H1 (cell line): Measurements from ENCODE around the gene SIX3. TPM values are rescaled to one million over a fixed set of nuclear protein-coding genes. Genes with fewer than 3 reads are reported as not detected.

Source experiments
- CTCF ChIA-PET: fragments of 300-600 bp; sonication (Branson Sonifier 250); formaldehyde crosslinking; loops from one replicate; lab custom pipeline; 2021; ENCODE audit not compliant: partially characterized antibody; lab: Charles Lee
- POLR2A ChIA-PET: fragments of 300-600 bp; sonication (Branson Sonifier 250); formaldehyde crosslinking; loops from one replicate; lab custom pipeline; 2021; ENCODE audit warnings: inconsistent platforms; ENCODE audit not compliant: partially characterized antibody; lab: Charles Lee
- DNase-seq, 2 experiments: peaks; one replicate each; pipeline versions ENCODE4 v3.0.0 to v3.0.0-alpha.2; 2010 to 2022; ENCODE audit warnings: low spot score in 2 of 2, low read depth in 1 of 2, mixed read lengths in 1 of 2
- FAIRE-seq: peaks from 2 replicates; lab custom pipeline; 2011; peaks lifted over from hg19 to GRCh38; lab: Jason Lieb, UNC
- H2AFZ ChIP-seq: 2 replicates; pipeline ENCODE4 v1.8.1; 2012; ENCODE audit warnings: low read length, inconsistent platforms
- H2AK5ac ChIP-seq: 2 replicates; pipeline ENCODE4 v1.6.1; 2013; ENCODE audit warnings: low read depth, low read length
- H2BK120ac ChIP-seq: replicated peaks from 2 replicates; pipeline ENCODE3; 2013; ENCODE audit warnings: low read depth, low read length, inconsistent platforms
- H2BK12ac ChIP-seq: 2 replicates; pipeline ENCODE4 v1.6.1; 2013; ENCODE audit warnings: low read depth, low read length
- H2BK15ac ChIP-seq: 2 replicates; pipeline ENCODE4 v1.6.1; 2013; ENCODE audit warnings: low read length
- H2BK20ac ChIP-seq: 2 replicates; pipeline ENCODE4 v1.6.1; 2013; ENCODE audit warnings: low read length
- H2BK5ac ChIP-seq: 2 replicates; pipeline ENCODE4 v1.6.1; 2013; ENCODE audit warnings: low read depth, low read length
- H3K14ac ChIP-seq: 2 replicates; pipeline ENCODE4 v1.6.1; 2013; ENCODE audit warnings: inconsistent platforms; ENCODE audit not compliant: insufficient read length
- H3K18ac ChIP-seq: 2 replicates; pipeline ENCODE4 v1.6.1; 2013; ENCODE audit warnings: low read length; ENCODE audit errors: extremely low read depth
- H3K23ac ChIP-seq: 2 replicates; pipeline ENCODE4 v1.6.1; 2013; ENCODE audit warnings: inconsistent platforms; ENCODE audit not compliant: insufficient read length
- H3K23me2 ChIP-seq: 2 replicates; pipeline ENCODE4 v1.6.1; 2013; ENCODE audit warnings: low read depth, low read length
- H3K27ac ChIP-seq: 2 replicates; pipeline ENCODE4 v1.6.1; 2011; ENCODE audit warnings: low read depth, low read length, inconsistent platforms
- H3K27me3 ChIP-seq, 4 experiments: replicated peaks in 1 of 4; 1 replicate in 1 of 4; 2 replicates in 3 of 4; pipeline versions ENCODE4 v1.6.1 to v1.8.1; 2011 to 2013; ENCODE audit warnings: low read length in 3 of 4, mild to moderate bottlenecking in 3 of 4, inconsistent platforms in 2 of 4, mixed read lengths in 2 of 4, moderate library complexity in 1 of 4; ENCODE audit not compliant: control insufficient read depth in 3 of 4, insufficient read depth in 3 of 4; ENCODE audit errors: extremely low read depth in 1 of 4
- H3K36me3 ChIP-seq, 4 experiments: 2 replicates each; pipeline versions ENCODE4 v1.6.1 to v1.8.1; 2011 to 2013; ENCODE audit warnings: mild to moderate bottlenecking in 4 of 4, low read length in 3 of 4, moderate library complexity in 2 of 4, control low read depth in 1 of 4, inconsistent platforms in 1 of 4; ENCODE audit not compliant: insufficient read depth in 4 of 4, control insufficient read depth in 2 of 4
- H3K4ac ChIP-seq: replicated peaks from 2 replicates; pipeline ENCODE3; 2013; ENCODE audit warnings: low read length, low read depth, mixed read lengths, inconsistent platforms; ENCODE audit not compliant: insufficient read length
- H3K4me1 ChIP-seq, 4 experiments: replicated peaks in 1 of 4; 1 replicate in 1 of 4; 2 replicates in 3 of 4; pipeline versions ENCODE4 v1.6.1 to v1.8.1; 2011 to 2013; ENCODE audit warnings: low read length in 3 of 4, inconsistent platforms in 2 of 4, mixed read lengths in 1 of 4; ENCODE audit not compliant: insufficient read depth in 4 of 4, control insufficient read depth in 3 of 4
- H3K4me2 ChIP-seq, 2 experiments: 2 replicates each; pipeline versions ENCODE4 v1.6.1 to v1.8.1; 2011 to 2013; ENCODE audit warnings: low read depth in 2 of 2, low read length in 2 of 2, control low read depth in 1 of 2, inconsistent platforms in 1 of 2, mild to moderate bottlenecking in 1 of 2; ENCODE audit not compliant: insufficient read depth in 1 of 2
- H3K4me3 ChIP-seq, 4 experiments: fragments of 200-600, 300-600 bp in 1 of 4; sonication (generic), shearing (Covaris generic), sonication (Bioruptor Twin) in 1 of 4; 2 replicates each; pipeline versions ENCODE4 v1.5.1 to v1.8.1; 2011 to 2016; ENCODE audit warnings: low read length in 4 of 4, low read depth in 3 of 4, control low read depth in 2 of 4, inconsistent platforms in 2 of 4, mild to moderate bottlenecking in 2 of 4, mixed read lengths in 1 of 4, moderate library complexity in 1 of 4; ENCODE audit not compliant: insufficient read depth in 2 of 4; ENCODE audit errors: extremely low read depth in 1 of 4
- H3K56ac ChIP-seq: replicated peaks from 2 replicates; pipeline ENCODE3; 2013; ENCODE audit warnings: low read depth, mild to moderate bottlenecking, mixed read lengths, low read length, inconsistent platforms; ENCODE audit not compliant: insufficient read length
- H3K79me1 ChIP-seq: 2 replicates; pipeline ENCODE4 v1.6.1; 2013; ENCODE audit warnings: low read depth, low read length, control low read depth
- H3K79me2 ChIP-seq, 2 experiments: 2 replicates each; pipeline versions ENCODE4 v1.6.1 to v1.8.1; 2012 to 2013; ENCODE audit warnings: low read length in 2 of 2, mild to moderate bottlenecking in 2 of 2, inconsistent platforms in 1 of 2; ENCODE audit not compliant: insufficient read depth in 2 of 2, control insufficient read depth in 1 of 2
- H3K9ac ChIP-seq, 4 experiments: replicated peaks in 1 of 4; 1 replicate in 1 of 4; 2 replicates in 3 of 4; pipeline versions ENCODE4 v1.6.1 to v1.8.1; 2011 to 2013; ENCODE audit warnings: low read depth in 3 of 4, low read length in 3 of 4, control low read depth in 2 of 4, mild to moderate bottlenecking in 2 of 4, moderate library complexity in 2 of 4, inconsistent platforms in 1 of 4; ENCODE audit errors: extremely low read depth in 1 of 4
- H3K9me3 ChIP-seq, 2 experiments: 2 replicates each; pipeline versions ENCODE4 v1.6.1 to v1.8.1; 2012 to 2013; ENCODE audit warnings: mild to moderate bottlenecking in 2 of 2, moderate library complexity in 2 of 2, control low read depth in 1 of 2, inconsistent platforms in 1 of 2, low read depth in 1 of 2, low read length in 1 of 2, mixed read lengths in 1 of 2; ENCODE audit not compliant: insufficient read depth in 2 of 2
- H4K20me1 ChIP-seq, 2 experiments: replicated peaks in 1 of 2; 2 replicates each; pipeline versions ENCODE3 to v1.8.1; 2011 to 2013; ENCODE audit warnings: inconsistent platforms in 2 of 2, low read length in 2 of 2, mild to moderate bottlenecking in 1 of 2; ENCODE audit not compliant: insufficient read depth in 2 of 2, control insufficient read depth in 1 of 2
- H4K5ac ChIP-seq: 2 replicates; pipeline ENCODE4 v1.6.1; 2013; ENCODE audit warnings: low read length, low read depth, mixed read lengths, inconsistent platforms; ENCODE audit not compliant: insufficient read length
- H4K8ac ChIP-seq: 2 replicates; pipeline ENCODE4 v1.8.0; 2013; ENCODE audit warnings: mild to moderate bottlenecking, moderate library complexity, low read length, inconsistent platforms; ENCODE audit not compliant: insufficient read depth; ENCODE audit errors: extremely low read depth
- H4K91ac ChIP-seq: replicated peaks from 2 replicates; pipeline ENCODE3; 2013; ENCODE audit warnings: low read length, mixed read lengths, inconsistent platforms; ENCODE audit not compliant: insufficient read length
- ASH2L ChIP-seq: fragments of 200-600, 300-600 bp; sonication (generic); IDR thresholded peaks from one replicate; pipeline ENCODE4 v1.7.1; 2017; ENCODE audit warnings: low read length
- CEBPB ChIP-seq: IDR thresholded peaks from 2 replicates; pipeline ENCODE4 v1.6.1; 2012; ENCODE audit warnings: low read depth, low read length
- CHD2 ChIP-seq: IDR thresholded peaks from 2 replicates; pipeline ENCODE4 v1.6.1; 2012; ENCODE audit warnings: low read length, improper control_type of control experiment
- CTBP2 ChIP-seq: IDR thresholded peaks from 2 replicates; pipeline ENCODE4 v1.7.0; 2011; ENCODE audit warnings: borderline replicate concordance, mild to moderate bottlenecking, moderate library complexity, mixed read lengths, low read length; ENCODE audit not compliant: insufficient read depth, insufficient read length
- HDAC2 ChIP-seq, 2 experiments: fragments of 300-600 bp in 1 of 2; sonication (generic) in 1 of 2; IDR thresholded peaks; 2 replicates each; pipeline ENCODE4 v1.6.1; 2011 to 2012; ENCODE audit warnings: low read depth in 2 of 2, low read length in 2 of 2, mild to moderate bottlenecking in 2 of 2, moderate library complexity in 2 of 2, borderline replicate concordance in 1 of 2, inconsistent platforms in 1 of 2
- MAX ChIP-seq: IDR thresholded peaks from 2 replicates; pipeline ENCODE4 v1.6.1; 2012; ENCODE audit warnings: inconsistent platforms
- SIRT6 ChIP-seq: IDR thresholded peaks from one replicate; pipeline ENCODE4 v1.7.1; 2012; ENCODE audit warnings: low read length, inconsistent platforms
- SP2 ChIP-seq: IDR thresholded peaks from 2 replicates; pipeline ENCODE4 v1.6.1; 2012; ENCODE audit warnings: mild to moderate bottlenecking, low read length, inconsistent platforms
- TBP ChIP-seq: IDR thresholded peaks from 2 replicates; pipeline ENCODE4 v1.6.1; 2011; ENCODE audit warnings: low read depth, low read length, improper control_type of control experiment
- TEAD4 ChIP-seq: IDR thresholded peaks from 2 replicates; pipeline ENCODE4 v1.6.1; 2012; ENCODE audit warnings: low read depth, low read length, inconsistent platforms, mixed read lengths
- YY1 ChIP-seq: IDR thresholded peaks from 2 replicates; pipeline ENCODE4 v1.6.1; 2011; ENCODE audit warnings: low read depth, mild to moderate bottlenecking, low read length
- WGBS, 2 experiments: shearing (Covaris generic) in 1 of 2; methylation state at CpG; one replicate each; pipeline versions ENCODE4 v1.1.6 to v1.1.7; 2013 to 2015; ENCODE audit warnings: low lambda C conversion rate in 2 of 2, mixed read lengths in 2 of 2, inconsistent platforms in 1 of 2, low coverage in 1 of 2, missing lambda C conversion rate in 1 of 2; ENCODE audit not compliant: insufficient replicate concordance in 2 of 2, insufficient coverage in 1 of 2, insufficient read length in 1 of 2; ENCODE audit errors: extremely low coverage in 1 of 2, missing lambda C conversion rate in 1 of 2; 5-methylcytosine and 5-hydroxymethylcytosine counted together
- polyA plus RNA-seq, 7 experiments: library from polyadenylated mRNA; depleted of rRNA in 3 of 7; stranded (reverse) in 5 of 7; unstranded in 2 of 7; fragments of >200 nt in 5 of 7; fragments of 200-250 nt in 2 of 7; gene quantifications; 1 replicate in 5 of 7; 2 replicates in 1 of 7; 4 replicates in 1 of 7; pipeline versions ENCODE4 v1.2.1 to v1.2.3, GENCODE V29; 2011 to 2013; ENCODE audit warnings: missing spikeins in 2 of 7, mixed read lengths in 2 of 7
- total RNA-seq: library from RNA; stranded (reverse); fragmentation: NEBNext Ultra II Directional; extraction: Animal tissue kit (Norgen Biotek cat#: 25700); gene quantifications from 2 replicates; pipeline ENCODE4 v1.2.1, GENCODE V29; 2021

Gene SIX3
- total and polyA plus RNA-seq, 2 of the 8 experiments (the other 6 are each of a cell fraction or from before 2014, with no cell fraction given): 0.02 to 0.19 TPM

- H3K79me1 ChIP-seq: no peaks in the 10 kb centered on the region
- no peak overlapping the region for H3K56ac ChIP-seq
- peak overlapping the region; percentile 93 for H4K91ac ChIP-seq
- H3K23me2 ChIP-seq: peaks cover 8% of the 10 kb centered on the region; the same call in 1 of the 2 replicates
- H2AK5ac ChIP-seq: peak overlapping the region; percentile 41; the same call in 1 of the 2 replicates
- DNase-seq (peak in 1 of 2 experiments; percentile 98), FAIRE-seq (no peak)
- ChIA-PET POLR2A (interaction anchor here (1.5 kb wide), 1 partner anchor 11 kb away, joined by 3 read pairs; no protein-coding TSS in a partner anchor), CTCF (interaction anchor here (0.6 to 9.8 kb wide), 79 partner anchors 8 to 955 kb away, joined by 3 to 214 read pairs (median 4); partner anchors contain the start of genes CAMKMT and SIX2)
- no peak overlapping the region for H3K4ac ChIP-seq
- no peak overlapping the region for H3K14ac ChIP-seq
- no peaks in the 10 kb centered on the region for H3K9me3 ChIP-seq
- peak overlapping the region; percentile 49 to 72 for H3K4me2 ChIP-seq
- H3K79me2 ChIP-seq: no peaks in the 10 kb centered on the region
- H4K5ac ChIP-seq: peak overlapping the region; percentile 23
- H4K20me1 ChIP-seq: peaks cover 0 to 8% of the 10 kb centered on the region in 2 experiments
- no peak overlapping the region for H2BK120ac ChIP-seq
- H3K9ac ChIP-seq: no peak overlapping the region
- peak overlapping the region; percentile 2 to 53 (median 40); a peak in 7 of 8 replicates for H3K4me3 ChIP-seq
- H3K4me1 ChIP-seq: peaks cover 6 to 36% (median 18%) of the 10 kb centered on the region in 4 experiments
- H3K27ac ChIP-seq: no peak overlapping the region
- H4K8ac ChIP-seq: peak overlapping the region; percentile 72
- H3K27me3 ChIP-seq: peaks cover 41 to 70% (median 61%) of the 10 kb centered on the region in 4 experiments
- H3K23ac ChIP-seq: no peak overlapping the region
- peak overlapping the region; percentile 83; the same call in 1 of the 2 replicates for H2BK20ac ChIP-seq
- H2AFZ ChIP-seq: peak overlapping the region; percentile 54; the same call in 1 of the 2 replicates
- peak overlapping the region; percentile 90 for H3K18ac ChIP-seq
- peak overlapping the region; percentile 87; the same call in 1 of the 2 replicates for H2BK12ac ChIP-seq
- H2BK15ac ChIP-seq: peak overlapping the region; percentile 74; the same call in 1 of the 2 replicates
- 12% methylated on average over 36 of the region's 38 CpGs; no CpG with 5 or more reads in 1 of the 2 experiments for WGBS, 2 experiments
- H2BK5ac ChIP-seq: no peak overlapping the region
- H3K36me3 ChIP-seq: no peaks in the 10 kb centered on the region
- TF ChIP-seq CTBP2 (peak; percentile 44), MAX (peak; percentile 97), YY1 (0 out of 2 replicates have a peak, but pooled peaks have one; percentile 36), SIRT6 (no peak), HDAC2 (IDR thresholded peaks at IDR 0.05; ENCODE audit: borderline replicate concordance in 1 of 2, low read depth in 2 of 2, low read length in 2 of 2) (peak in 1 of 2 experiments; percentile 72; a peak in 1 of 4 replicates), SP2 (no peak), TBP (no peak), CEBPB (0 out of 2 replicates have a peak, but pooled peaks have one; percentile 3), ASH2L (peak; percentile 25), TEAD4 (peak; percentile 78; the same call in 1 of the 2 replicates), CHD2 (no peak)
Observed at GRCh38 chr2:44955593-44956392, 14.3 kb downstream of the SIX3 start.
